ENCODE measurements around the gene PLEKHA8.
"Not testable (repeated sequence)": the region's sequence is repeated elsewhere in the genome, so short reads cannot be mapped to it uniquely, and the experiment has no call there.

Gene PLEKHA8

GRCh38 chr7:30057741-30058140 is 29.5 kb downstream of the PLEKHA8 start:
- DNase-seq (ENCODE audit: low spot score): no peak
- no peak for TF ChIP-seq CTCF (IDR thresholded peaks at IDR 0.05)
- Histone ChIP-seq H3K4me3 (no peak overlapping the region), H3K27ac (no peak overlapping the region)

GRCh38 chr7:30061786-30062185 is 33.6 kb downstream of the PLEKHA8 start:
- not testable (repeated sequence) for H3K4me3 ChIP-seq; DNase-seq (ENCODE audit: low spot score); H3K27ac ChIP-seq
- peak; percentile 31 for TF ChIP-seq CTCF (IDR thresholded peaks at IDR 0.05)

GRCh38 chr7:30062587-30062986 is 34.4 kb downstream of the PLEKHA8 start:
- H3K27ac ChIP-seq: no peak overlapping the region
- no peak for DNase-seq (ENCODE audit: low spot score)
- TF ChIP-seq CTCF (IDR thresholded peaks at IDR 0.05): peak; percentile 18
- H3K4me3 ChIP-seq: no peak overlapping the region

GRCh38 chr7:30065746-30066145 is 37.5 kb downstream of the PLEKHA8 start:
- DNase-seq (ENCODE audit: low spot score): no peak
- H3K4me3 ChIP-seq: no peak overlapping the region
- H3K27ac ChIP-seq: no peak overlapping the region
- TF ChIP-seq CTCF (IDR thresholded peaks at IDR 0.05): no peak

GRCh38 chr7:30066687-30067086 is 38.5 kb downstream of the PLEKHA8 start:
- no peak for TF ChIP-seq CTCF (IDR thresholded peaks at IDR 0.05)
- Histone ChIP-seq H3K27ac (no peak overlapping the region), H3K4me3 (no peak overlapping the region)
- DNase-seq (ENCODE audit: low spot score): no peak

- DNase-seq (ENCODE audit: low spot score): no peak
- H3K4me3 ChIP-seq: no peak overlapping the region
- TF ChIP-seq CTCF (IDR thresholded peaks at IDR 0.05): no peak
- H3K27ac ChIP-seq: no peak overlapping the region
These were observed 39.9 kb downstream of the PLEKHA8 start for GRCh38 chr7:30068117-30068516.

DNA sequence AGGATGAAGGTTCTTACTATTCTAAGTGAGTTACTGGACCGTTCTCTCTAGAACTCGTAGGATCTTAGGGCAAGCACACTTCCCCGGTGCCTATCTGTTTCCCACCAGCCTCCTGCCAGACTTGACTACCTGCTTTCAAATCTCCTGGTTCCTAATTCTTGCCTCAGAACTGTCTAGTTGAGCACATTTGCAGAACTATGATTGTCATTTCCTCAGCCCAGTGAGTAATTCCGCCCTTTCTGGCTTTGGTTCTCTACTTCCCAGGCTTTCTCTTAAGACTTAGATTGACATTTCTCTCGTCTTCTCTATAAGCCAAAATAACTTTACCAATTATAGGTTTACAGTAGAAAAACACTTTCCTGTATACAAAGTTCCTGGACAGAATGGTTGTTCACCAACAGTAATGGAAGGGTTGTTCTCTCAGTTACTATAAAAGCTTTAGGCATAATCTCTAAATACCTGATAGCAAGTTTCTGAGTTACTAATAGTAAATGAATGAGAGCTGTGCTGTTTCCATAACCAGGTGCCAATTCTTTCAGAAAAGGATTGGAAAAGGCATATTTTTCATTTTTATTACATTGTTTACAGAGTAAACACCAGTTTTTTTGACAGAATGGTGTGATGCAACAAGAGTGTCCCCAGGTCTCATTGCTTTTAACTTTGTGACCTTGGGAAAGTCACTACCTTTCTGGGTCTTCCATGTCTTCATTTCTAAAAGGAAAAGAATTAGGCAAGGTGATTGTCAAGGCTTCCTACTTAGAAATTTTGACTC is 41.1 kb downstream of the PLEKHA8 start:
- Histone ChIP-seq H3K27ac (no peak overlapping the region), H3K4me3 (no peak overlapping the region)
- no peak for TF ChIP-seq CTCF (IDR thresholded peaks at IDR 0.05)
- no peak for DNase-seq (ENCODE audit: low spot score)
